Keratinocyte (primary cell): ENCODE measurements around the gene FGGY. TPM values are rescaled to one million over a fixed set of nuclear protein-coding genes. Genes with fewer than 3 reads are reported as not detected.

Experiments used
- DNase-seq: peaks from one replicate; pipeline ENCODE4 v3.0.0-alpha.2; 2011; ENCODE audit warnings: low read depth, missing footprints, low spot score
- FAIRE-seq: peaks from 2 replicates; lab custom pipeline; 2011; peaks lifted over from hg19 to GRCh38; lab: Jason Lieb, UNC
- H2AFZ ChIP-seq: 2 replicates; pipeline ENCODE4 v1.6.0; 2012; ENCODE audit warnings: low read length, control low read depth, inconsistent platforms; ENCODE audit not compliant: control insufficient read depth
- H3K27ac ChIP-seq: 2 replicates; pipeline ENCODE4 v1.5.1; 2011; ENCODE audit warnings: low read length; ENCODE audit not compliant: control insufficient read depth, insufficient read depth
- H3K27me3 ChIP-seq: 3 replicates; pipeline ENCODE4 v1.6.0; 2011; ENCODE audit warnings: low read length; ENCODE audit not compliant: control insufficient read depth, insufficient read depth; ENCODE audit errors: extremely low read depth
- H3K36me3 ChIP-seq, 2 experiments: 2 replicates in 1 of 2; 3 replicates in 1 of 2; pipeline ENCODE4 v1.5.1; 2011; ENCODE audit warnings: low read length in 2 of 2, mild to moderate bottlenecking in 1 of 2; ENCODE audit not compliant: control insufficient read depth in 2 of 2, insufficient read depth in 2 of 2; ENCODE audit errors: extremely low read depth in 1 of 2
- H3K4me1 ChIP-seq: 3 replicates; pipeline ENCODE4 v1.5.1; 2011; ENCODE audit warnings: low read length; ENCODE audit not compliant: control insufficient read depth, insufficient read depth; ENCODE audit errors: extremely low read depth
- H3K4me2 ChIP-seq: 3 replicates; pipeline ENCODE4 v1.6.0; 2011; ENCODE audit warnings: low read depth, low read length; ENCODE audit not compliant: control insufficient read depth, insufficient read depth; ENCODE audit errors: extremely low read depth
- H3K4me3 ChIP-seq, 3 experiments: fragments of 200-600 bp in 1 of 3; sonication (generic) in 1 of 3; 2 replicates in 2 of 3; 3 replicates in 1 of 3; pipeline ENCODE4 v1.5.1; 2011 to 2016; ENCODE audit warnings: low read length in 3 of 3, mild to moderate bottlenecking in 3 of 3, control low read depth in 2 of 3, inconsistent platforms in 1 of 3, low read depth in 1 of 3, mixed read lengths in 1 of 3, mixed run types in 1 of 3, moderate library complexity in 1 of 3; ENCODE audit not compliant: control insufficient read depth in 2 of 3, insufficient read depth in 2 of 3; ENCODE audit errors: extremely low read depth in 1 of 3
- H3K79me2 ChIP-seq: 2 replicates; pipeline ENCODE4 v1.6.0; 2012; ENCODE audit warnings: low read length; ENCODE audit not compliant: control insufficient read depth, insufficient read depth
- H3K9ac ChIP-seq: 3 replicates; pipeline ENCODE4 v1.6.0; 2011; ENCODE audit warnings: low read length; ENCODE audit not compliant: control insufficient read depth, insufficient read depth; ENCODE audit errors: extremely low read depth
- H3K9me1 ChIP-seq: 3 replicates; pipeline ENCODE4 v1.6.0; 2011; ENCODE audit warnings: low read length; ENCODE audit not compliant: control insufficient read depth, insufficient read depth; ENCODE audit errors: extremely low read depth
- H3K9me3 ChIP-seq: 2 replicates; pipeline ENCODE4 v1.5.1; 2012; ENCODE audit warnings: low read depth, low read length; ENCODE audit not compliant: control insufficient read depth
- H4K20me1 ChIP-seq: 3 replicates; pipeline ENCODE4 v1.6.0; 2011; ENCODE audit warnings: low read length; ENCODE audit not compliant: control insufficient read depth, insufficient read depth; ENCODE audit errors: extremely low read depth
- CTCF ChIP-seq, 3 experiments: IDR thresholded peaks in 1 of 3; conservative IDR thresholded peaks in 1 of 3; optimal IDR thresholded peaks in 1 of 3; 2 replicates in 2 of 3; 3 replicates in 1 of 3; pipeline versions ENCODE3 to v1.5.1; 2011; ENCODE audit warnings: low read length in 3 of 3, mild to moderate bottlenecking in 3 of 3, moderate library complexity in 2 of 3, control low read depth in 1 of 3, inconsistent platforms in 1 of 3; ENCODE audit not compliant: insufficient read depth in 2 of 3; ENCODE audit errors: extremely low read depth in 1 of 3
- EZH2 ChIP-seq: IDR thresholded peaks from one replicate; pipeline ENCODE4 v1.6.1; 2012; ENCODE audit warnings: inconsistent platforms, mild to moderate bottlenecking, low read length, moderate library complexity
- dilution Hi-C: fragments of 300-500 bp; cut with MboI; formaldehyde crosslinking; loops from one replicate; pipeline ENCODE4 v1.7.0; 2020; ENCODE audit warnings: low sequenced_read_pairs; ENCODE audit not compliant: extremely low pct_ligation_motif_present
- polyA plus RNA-seq, 5 experiments: library from polyadenylated mRNA; depleted of rRNA in 3 of 5; stranded (reverse) in 3 of 5; stranded (forward) in 1 of 5; unstranded in 1 of 5; fragments of >200 nt; gene quantifications; 1 replicate in 1 of 5; 2 replicates in 3 of 5; 3 replicates in 1 of 5; pipeline versions ENCODE4 v1.2.1 to v1.2.3, GENCODE V29; 2011 to 2012; ENCODE audit warnings: missing spikeins in 2 of 5, low read depth in 1 of 5, low replicate concordance in 1 of 5

FGGY gene
- polyA plus RNA-seq, 1 donor (not counting 4 experiments of a cell fraction or from before 2014, with no cell fraction given), result 16.6 TPM

- dilution Hi-C loops, result no loop called here
- FAIRE-seq, result no peak
- TF ChIP-seq CTCF (optimal IDR thresholded peaks at IDR 0.05 in 1 of 3, IDR thresholded peaks at IDR 0.05 in 1 of 3, conservative IDR thresholded peaks at IDR 0.05 in 1 of 3; ENCODE audit: extremely low read depth in 1 of 3, insufficient read depth in 2 of 3, low read length in 3 of 3), result no peak
- TF ChIP-seq EZH2, result no peak
Observed at GRCh38 chr1:59510249-59510648, 213.4 kb downstream of the FGGY start.

GRCh38 chr1:59511476-59512465 is 214.9 kb downstream of the FGGY start:
- Histone ChIP-seq H2AFZ (no peak overlapping the region), H3K4me1 (peaks cover 3% of the 10 kb centered on the region), H3K79me2 (no peaks in the 10 kb centered on the region), H3K4me2 (no peak overlapping the region), H3K27ac (no peak overlapping the region), H4K20me1 (no peaks in the 10 kb centered on the region), H3K9ac (no peak overlapping the region), H3K9me3 (no peaks in the 10 kb centered on the region), H3K9me1 (no peaks in the 10 kb centered on the region), H3K4me3 (no peak overlapping the region), H3K36me3 (no peaks in the 10 kb centered on the region), H3K27me3 (no peaks in the 10 kb centered on the region)
- no peak for TF ChIP-seq EZH2
- TF ChIP-seq CTCF (optimal IDR thresholded peaks at IDR 0.05 in 1 of 3, IDR thresholded peaks at IDR 0.05 in 1 of 3, conservative IDR thresholded peaks at IDR 0.05 in 1 of 3; ENCODE audit: extremely low read depth in 1 of 3, insufficient read depth in 2 of 3, low read length in 3 of 3), result no peak
- dilution Hi-C loops, result no loop called here
- FAIRE-seq (no peak), DNase-seq (no peak)

More at GRCh38 chr1:59510249-59510648, 213.4 kb downstream of the FGGY start:
- H3K27me3 ChIP-seq, result no peaks in the 10 kb centered on the region
- H3K79me2 ChIP-seq, result no peaks in the 10 kb centered on the region
- no peak overlapping the region for H3K9ac ChIP-seq
- no peak overlapping the region for H3K27ac ChIP-seq
- no peaks in the 10 kb centered on the region for H4K20me1 ChIP-seq
- DNase-seq, result no peak
- H3K9me1 ChIP-seq, result no peaks in the 10 kb centered on the region
- no peak overlapping the region for H3K4me2 ChIP-seq
- H3K4me1 ChIP-seq, result peaks cover 7% of the 10 kb centered on the region
- H3K9me3 ChIP-seq, result no peaks in the 10 kb centered on the region
- H2AFZ ChIP-seq, result no peak overlapping the region
- no peak overlapping the region for H3K4me3 ChIP-seq
- no peaks in the 10 kb centered on the region for H3K36me3 ChIP-seq
